ENCODE data around the gene TBC1D9. TPM values are rescaled to one million over a fixed set of nuclear protein-coding genes. Genes with fewer than 3 reads are reported as not detected.

The TBC1D9 gene
- polyA plus RNA-seq, 1 donor (not counting 4 experiments of a cell fraction or from before 2014, with no cell fraction given): 11.6 TPM

GRCh38 chr4:140764785-140765392, 8.7 kb upstream of the TBC1D9 start:
- H2AFZ ChIP-seq (ENCODE audit: control insufficient read depth, low read length): no peak overlapping the region
- no peaks in the 10 kb centered on the region for H3K4me1 ChIP-seq (ENCODE audit: control insufficient read depth, extremely low read depth, insufficient read depth, low read length)
- no peaks in the 10 kb centered on the region for H3K79me2 ChIP-seq (ENCODE audit: control insufficient read depth, insufficient read depth, low read length)
- dilution Hi-C loops (cut with MboI; ENCODE audit: extremely low pct_ligation_motif_present, low sequenced_read_pairs): no loop called here
- no peaks in the 10 kb centered on the region for H4K20me1 ChIP-seq (ENCODE audit: control insufficient read depth, extremely low read depth, insufficient read depth, low read length)
- TF ChIP-seq CTCF (optimal IDR thresholded peaks at IDR 0.05 in 1 of 3, IDR thresholded peaks at IDR 0.05 in 1 of 3, conservative IDR thresholded peaks at IDR 0.05 in 1 of 3; ENCODE audit: extremely low read depth in 1 of 3, insufficient read depth in 2 of 3, low read length in 3 of 3) (no peak), EZH2 (IDR thresholded peaks at IDR 0.05; ENCODE audit: low read length) (no peak)
- H3K9ac ChIP-seq (ENCODE audit: control insufficient read depth, extremely low read depth, insufficient read depth, low read length): no peak overlapping the region
- no peaks in the 10 kb centered on the region for H3K27me3 ChIP-seq (ENCODE audit: control insufficient read depth, extremely low read depth, insufficient read depth, low read length)
- H3K9me1 ChIP-seq (ENCODE audit: control insufficient read depth, extremely low read depth, insufficient read depth, low read length): no peaks in the 10 kb centered on the region
- no peaks in the 10 kb centered on the region for H3K9me3 ChIP-seq (ENCODE audit: control insufficient read depth, low read depth, low read length)
- no peak overlapping the region for H3K4me3 ChIP-seq (ENCODE audit: control insufficient read depth in 2 of 3, extremely low read depth in 1 of 3, insufficient read depth in 2 of 3, low read depth in 1 of 3, low read length in 3 of 3)
- DNase-seq (ENCODE audit: low read depth, low spot score): no peak
- H3K4me2 ChIP-seq (ENCODE audit: control insufficient read depth, extremely low read depth, insufficient read depth, low read depth, low read length): no peak overlapping the region
- FAIRE-seq: no peak
- H3K36me3 ChIP-seq (ENCODE audit: control insufficient read depth in 2 of 2, extremely low read depth in 1 of 2, insufficient read depth in 2 of 2, low read length in 2 of 2): no peaks in the 10 kb centered on the region
- no peak overlapping the region for H3K27ac ChIP-seq (ENCODE audit: control insufficient read depth, insufficient read depth, low read length)

- Histone ChIP-seq H3K9ac (ENCODE audit: control insufficient read depth, extremely low read depth, insufficient read depth, low read length) (no peak overlapping the region), H3K4me3 (ENCODE audit: control insufficient read depth in 2 of 3, extremely low read depth in 1 of 3, insufficient read depth in 2 of 3, low read depth in 1 of 3, low read length in 3 of 3) (no peak overlapping the region), H3K4me1 (ENCODE audit: control insufficient read depth, extremely low read depth, insufficient read depth, low read length) (no peaks in the 10 kb centered on the region), H3K27ac (ENCODE audit: control insufficient read depth, insufficient read depth, low read length) (no peak overlapping the region), H4K20me1 (ENCODE audit: control insufficient read depth, extremely low read depth, insufficient read depth, low read length) (no peaks in the 10 kb centered on the region), H3K79me2 (ENCODE audit: control insufficient read depth, insufficient read depth, low read length) (no peaks in the 10 kb centered on the region), H2AFZ (ENCODE audit: control insufficient read depth, low read length) (no peak overlapping the region), H3K9me1 (ENCODE audit: control insufficient read depth, extremely low read depth, insufficient read depth, low read length) (no peaks in the 10 kb centered on the region), H3K9me3 (ENCODE audit: control insufficient read depth, low read depth, low read length) (no peaks in the 10 kb centered on the region), H3K36me3 (ENCODE audit: control insufficient read depth in 2 of 2, extremely low read depth in 1 of 2, insufficient read depth in 2 of 2, low read length in 2 of 2) (no peaks in the 10 kb centered on the region), H3K27me3 (ENCODE audit: control insufficient read depth, extremely low read depth, insufficient read depth, low read length) (no peaks in the 10 kb centered on the region), H3K4me2 (ENCODE audit: control insufficient read depth, extremely low read depth, insufficient read depth, low read depth, low read length) (no peak overlapping the region)
- dilution Hi-C loops (cut with MboI; ENCODE audit: extremely low pct_ligation_motif_present, low sequenced_read_pairs): no loop called here
- DNase-seq (ENCODE audit: low read depth, low spot score) (no peak), FAIRE-seq (no peak)
- no peak for TF ChIP-seq EZH2 (IDR thresholded peaks at IDR 0.05; ENCODE audit: low read length)
- no peak for TF ChIP-seq CTCF (optimal IDR thresholded peaks at IDR 0.05 in 1 of 3, IDR thresholded peaks at IDR 0.05 in 1 of 3, conservative IDR thresholded peaks at IDR 0.05 in 1 of 3; ENCODE audit: extremely low read depth in 1 of 3, insufficient read depth in 2 of 3, low read length in 3 of 3)
These were observed 6.0 kb upstream of the TBC1D9 start for GRCh38 chr4:140762202-140762601.
